GM10847 (cell line): Measurements from ENCODE around the gene KRTAP12-2.
"Not testable (repeated sequence)": the region's sequence is repeated elsewhere in the genome, so short reads cannot be mapped to it uniquely, and the experiment has no call there.

Experiments used
- POLR2A ChIP-seq: IDR thresholded peaks from 2 replicates; pipeline ENCODE4 v1.6.1; 2011; ENCODE audit not compliant: insufficient read length; ENCODE audit errors: extremely low read depth

KRTAP12-2 gene

GRCh38 chr21:44649521-44650100 is 17.1 kb downstream of the KRTAP12-2 start:
- TF ChIP-seq POLR2A: no peak

GRCh38 chr21:44648557-44649311 is 18.0 kb downstream of the KRTAP12-2 start:
- TF ChIP-seq POLR2A: no peak

DNA sequence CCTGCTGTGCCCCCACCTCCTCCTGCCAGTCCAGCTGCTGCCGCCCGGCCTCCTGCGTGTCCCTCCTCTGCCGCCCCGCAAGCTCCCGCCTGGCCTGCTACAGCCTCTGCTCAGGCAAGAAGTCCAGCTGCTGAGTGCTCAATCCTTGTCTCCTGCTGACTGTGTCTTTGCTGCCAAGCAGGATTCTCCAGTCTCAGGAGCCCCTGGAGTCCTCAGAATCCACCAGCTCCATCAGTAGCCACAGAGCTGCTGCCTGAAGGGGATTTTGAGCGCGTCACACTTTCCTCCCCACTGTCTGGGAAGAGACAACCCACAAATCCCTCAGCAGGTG is 19.5 kb downstream of the KRTAP12-2 start:
- no peak for TF ChIP-seq POLR2A

DNA sequence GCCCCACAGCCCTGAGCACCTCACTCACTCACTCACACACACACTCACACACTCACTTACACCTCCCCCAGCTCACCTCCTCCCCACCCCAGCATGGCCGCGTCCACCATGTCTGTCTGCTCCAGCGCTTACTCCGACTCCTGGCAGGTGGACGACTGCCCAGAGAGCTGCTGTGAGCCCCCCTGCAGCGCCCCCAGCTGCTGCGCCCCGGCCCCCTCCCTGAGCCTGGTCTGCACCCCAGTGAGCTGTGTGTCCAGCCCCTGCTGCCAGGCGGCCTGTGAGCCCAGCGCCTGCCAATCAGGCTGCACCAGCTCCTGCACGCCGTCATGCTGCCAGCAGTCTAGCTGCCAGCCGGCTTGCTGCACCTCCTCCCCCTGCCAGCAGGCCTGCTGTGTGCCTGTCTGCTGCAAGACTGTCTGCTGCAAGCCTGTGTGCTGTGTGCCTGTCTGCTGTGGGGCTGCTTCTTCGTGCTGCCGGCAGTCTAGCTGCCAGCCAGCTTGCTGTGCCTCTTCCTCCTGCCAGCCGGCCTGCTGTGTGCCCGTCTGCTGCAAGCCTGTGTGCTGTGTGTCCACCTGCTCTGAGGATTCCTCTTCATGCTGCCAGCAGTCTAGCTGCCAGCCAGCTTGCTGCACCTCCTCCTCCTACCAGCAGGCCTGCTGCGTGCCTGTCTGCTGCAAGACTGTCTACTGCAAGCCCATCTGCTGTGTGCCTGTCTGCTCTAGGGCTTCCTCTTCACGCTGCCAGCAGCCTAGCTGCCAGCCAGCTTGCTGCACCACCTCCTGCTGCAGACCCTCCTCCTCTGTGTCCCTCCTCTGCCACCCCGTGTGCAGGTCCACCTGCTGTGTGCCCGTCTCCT is 20.1 kb downstream of the KRTAP12-2 start, which contains the start of gene KRTAP10-11:
Gene KRTAP10-11 (plus strand): TSS at position 49 of the 856 bp plus-strand sequence. CDS start 45 bp downstream, at position 94.
- not testable (repeated sequence) for TF ChIP-seq POLR2A

- TF ChIP-seq POLR2A: no peak
Measured at GRCh38 chr21:44644878-44645277, 21.8 kb downstream of the KRTAP12-2 start.

DNA sequence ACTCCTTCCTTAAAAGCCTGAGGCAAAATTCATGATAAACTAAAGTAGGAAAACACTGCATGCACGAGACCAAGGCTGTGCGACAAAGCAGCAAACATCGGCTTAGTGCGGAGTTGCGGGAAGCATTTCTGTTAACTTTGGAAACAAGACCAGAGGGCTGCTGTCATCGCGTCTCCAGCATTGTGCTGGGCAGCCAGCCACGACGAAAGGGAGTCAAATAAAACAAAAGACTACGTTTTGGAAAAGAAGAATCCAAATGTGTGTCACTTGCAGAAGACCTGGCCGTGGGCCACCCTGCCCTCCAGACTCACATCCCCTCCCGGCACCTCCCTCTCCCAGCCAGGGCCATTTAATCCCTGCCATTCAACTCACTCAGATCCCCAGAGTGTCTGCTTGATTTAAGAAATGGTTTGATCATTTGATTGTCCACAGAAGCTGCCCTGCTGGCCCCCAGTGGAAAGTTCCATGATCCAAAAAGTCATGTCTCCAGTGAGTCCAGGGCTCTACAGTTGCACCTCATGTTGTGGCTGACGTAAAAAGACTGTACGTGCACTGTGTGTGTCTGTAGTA is 22.9 kb downstream of the KRTAP12-2 start:
- no peak for TF ChIP-seq POLR2A

DNA sequence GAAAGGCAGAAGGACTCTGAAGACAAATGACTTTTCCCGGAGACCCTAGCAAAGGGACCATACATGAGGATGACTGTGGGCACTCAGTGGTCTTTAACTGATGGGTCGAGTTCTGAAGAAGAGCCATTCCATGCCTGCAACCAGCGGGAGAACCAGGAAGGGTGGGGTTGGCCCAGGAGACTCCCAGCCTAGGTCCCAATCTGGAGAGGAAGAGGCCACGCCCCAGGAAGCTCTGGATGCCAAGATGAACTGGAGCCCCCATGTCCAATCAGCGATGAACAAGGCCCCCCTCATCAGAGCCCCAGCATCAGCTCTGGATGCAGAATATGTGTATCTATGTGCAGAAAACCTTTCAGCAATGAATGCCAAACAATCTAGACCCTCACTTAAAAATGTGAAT is 26.0 kb downstream of the KRTAP12-2 start:
- TF ChIP-seq POLR2A: no peak

DNA sequence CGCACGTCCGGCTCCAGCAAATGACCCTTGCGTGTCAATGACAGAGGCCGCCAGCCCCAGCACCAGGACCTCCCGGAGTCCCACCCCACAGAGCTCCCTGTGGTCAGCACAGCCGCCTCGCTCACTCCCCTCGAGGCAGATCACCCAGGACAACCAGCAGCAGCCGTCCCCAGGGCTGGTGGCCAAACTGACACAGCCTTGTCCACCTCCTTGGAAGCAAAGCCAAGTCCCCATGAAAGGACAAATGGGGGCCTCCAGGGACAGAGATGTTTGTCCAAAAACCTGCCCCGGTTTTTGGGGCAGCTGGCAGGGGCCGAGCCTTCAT is 27.4 kb downstream of the KRTAP12-2 start:
- TF ChIP-seq POLR2A: no peak

GRCh38 chr21:44637018-44637850 is 29.5 kb downstream of the KRTAP12-2 start, which contains the start of gene KRTAP10-10:
KRTAP10-10 (plus strand) TSS chr21:44637356; CDS start chr21:44637418, 62 bp downstream.
- TF ChIP-seq POLR2A: no peak

DNA sequence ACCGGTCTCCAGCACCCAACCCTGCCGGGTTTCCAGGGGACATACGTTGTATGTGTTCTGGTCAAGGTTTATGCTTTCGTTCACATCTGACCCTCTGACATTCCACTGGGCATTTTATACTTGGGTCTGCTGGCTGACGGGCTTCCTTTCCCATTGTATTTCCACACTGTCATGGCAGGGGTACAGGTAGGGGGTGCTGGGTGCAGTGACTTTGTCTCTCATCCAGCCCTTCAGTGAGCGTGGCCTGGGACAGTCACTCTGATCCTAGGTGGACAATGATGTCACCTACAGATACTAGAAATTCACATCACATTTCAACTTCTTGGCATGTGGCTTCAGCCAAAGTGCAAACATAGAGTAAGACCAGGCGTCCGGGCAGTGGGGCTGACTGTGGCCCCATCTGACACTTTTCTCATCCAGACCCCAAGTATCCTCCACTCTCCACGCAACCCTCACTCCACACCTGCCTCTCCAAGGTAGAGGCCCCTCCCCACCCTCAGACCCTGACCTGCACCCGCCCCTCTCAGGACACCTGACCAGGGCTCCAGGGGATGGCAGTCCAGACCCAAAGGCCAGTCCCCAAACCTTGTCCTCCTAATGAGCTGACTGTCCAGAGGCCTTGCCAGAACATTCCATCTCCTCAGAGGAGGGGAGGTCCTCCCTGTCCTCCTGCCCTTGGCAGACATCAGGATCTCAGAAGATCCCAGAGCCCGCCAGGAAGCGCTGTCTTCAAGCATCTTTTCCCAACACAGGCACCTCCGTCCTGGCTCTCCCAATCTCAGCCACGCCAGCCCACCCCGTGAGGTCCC is 30.3 kb downstream of the KRTAP12-2 start:
- TF ChIP-seq POLR2A: no peak

DNA sequence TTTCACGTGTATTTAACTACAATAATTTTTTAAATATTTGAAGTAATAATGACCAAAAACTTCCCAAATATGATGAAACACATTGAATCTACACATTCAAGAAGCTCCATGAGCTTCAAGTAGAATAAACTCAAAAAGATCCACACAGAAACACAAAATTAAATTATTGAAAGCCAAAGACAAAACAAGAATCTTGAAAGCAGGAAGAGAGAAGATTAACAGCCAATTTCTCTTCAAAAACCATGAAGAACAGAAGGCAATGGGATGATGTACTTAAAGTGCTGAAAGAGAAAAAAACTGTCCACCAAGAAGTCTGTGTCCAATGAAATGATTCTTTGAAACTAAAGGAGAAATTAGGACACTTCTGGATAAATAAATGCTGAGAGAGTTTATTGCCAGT is 34.7 kb downstream of the KRTAP12-2 start:
- no peak for TF ChIP-seq POLR2A

- TF ChIP-seq POLR2A: no peak
Measured at GRCh38 chr21:44630440-44630839, 36.3 kb downstream of the KRTAP12-2 start.

- TF ChIP-seq POLR2A: no peak
Measured at GRCh38 chr21:44628707-44629391, 37.9 kb downstream of the KRTAP12-2 start.
